ENCODE data around the gene DPH2.
A peak's percentile ranks its signal among the peaks of the same experiment; 100 is the strongest.

DNA sequence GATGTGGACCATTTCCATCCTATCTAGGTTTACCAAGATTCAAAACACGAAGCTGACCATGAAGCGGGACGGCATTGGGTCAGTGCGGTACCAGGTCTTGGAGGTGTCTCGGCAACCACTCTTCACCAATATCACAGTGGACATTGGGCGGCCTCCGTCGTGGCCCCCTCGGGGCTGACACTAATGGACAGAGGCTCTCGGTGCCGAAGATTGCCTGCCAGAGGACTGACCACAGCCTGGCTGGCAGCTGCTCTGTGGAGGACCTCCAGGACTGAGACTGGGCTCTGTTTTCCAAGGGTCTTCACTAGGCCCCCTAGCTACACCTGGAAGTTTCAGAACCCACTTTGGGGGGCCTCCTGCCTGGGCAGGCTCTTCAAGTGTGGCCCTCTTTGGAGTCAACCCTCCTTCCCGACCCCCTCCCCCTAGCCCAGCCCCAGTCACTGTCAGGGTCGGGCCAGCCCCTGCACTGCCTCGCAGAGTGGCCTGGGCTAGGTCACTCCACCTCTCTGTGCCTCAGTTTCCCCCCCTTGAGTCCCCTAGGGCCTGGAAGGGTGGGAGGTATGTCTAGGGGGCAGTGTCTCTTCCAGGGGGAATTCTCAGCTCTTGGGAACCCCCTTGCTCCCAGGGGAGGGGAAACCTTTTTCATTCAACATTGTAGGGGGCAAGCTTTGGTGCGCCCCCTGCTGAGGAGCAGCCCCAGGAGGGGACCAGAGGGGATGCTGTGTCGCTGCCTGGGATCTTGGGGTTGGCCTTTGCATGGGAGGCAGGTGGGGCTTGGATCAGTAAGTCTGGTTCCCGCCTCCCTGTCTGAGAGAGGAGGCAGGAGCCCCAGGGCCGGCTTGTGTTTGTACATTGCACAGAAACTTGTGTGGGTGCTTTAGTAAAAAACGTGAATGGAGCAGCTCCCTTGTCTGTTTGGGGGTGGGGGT, 20.7 kb downstream of the DPH2 start:
- TF ChIP-seq RAD21 (IDR thresholded peaks at IDR 0.05; ENCODE audit: low read length) = no peak
- TF ChIP-seq CTCF (IDR thresholded peaks at IDR 0.05) = peak; percentile 31; the same call in 1 of the 2 replicates
- no peak for TF ChIP-seq USF2 (IDR thresholded peaks at IDR 0.05; ENCODE audit: borderline replicate concordance, low read depth, low read length)
- TF ChIP-seq MAX (IDR thresholded peaks at IDR 0.05; ENCODE audit: low read depth) = no peak
- no peak for TF ChIP-seq EP300 (IDR thresholded peaks at IDR 0.05; ENCODE audit: borderline replicate concordance in 1 of 2, low read depth in 1 of 2, low read length in 1 of 2)
- TF ChIP-seq TAF1 (IDR thresholded peaks at IDR 0.05; ENCODE audit: borderline replicate concordance, low read depth, low read length) = no peak
- no peak for TF ChIP-seq RFX5 (IDR thresholded peaks at IDR 0.05; ENCODE audit: low read length)
- TF ChIP-seq, protein P1, sequence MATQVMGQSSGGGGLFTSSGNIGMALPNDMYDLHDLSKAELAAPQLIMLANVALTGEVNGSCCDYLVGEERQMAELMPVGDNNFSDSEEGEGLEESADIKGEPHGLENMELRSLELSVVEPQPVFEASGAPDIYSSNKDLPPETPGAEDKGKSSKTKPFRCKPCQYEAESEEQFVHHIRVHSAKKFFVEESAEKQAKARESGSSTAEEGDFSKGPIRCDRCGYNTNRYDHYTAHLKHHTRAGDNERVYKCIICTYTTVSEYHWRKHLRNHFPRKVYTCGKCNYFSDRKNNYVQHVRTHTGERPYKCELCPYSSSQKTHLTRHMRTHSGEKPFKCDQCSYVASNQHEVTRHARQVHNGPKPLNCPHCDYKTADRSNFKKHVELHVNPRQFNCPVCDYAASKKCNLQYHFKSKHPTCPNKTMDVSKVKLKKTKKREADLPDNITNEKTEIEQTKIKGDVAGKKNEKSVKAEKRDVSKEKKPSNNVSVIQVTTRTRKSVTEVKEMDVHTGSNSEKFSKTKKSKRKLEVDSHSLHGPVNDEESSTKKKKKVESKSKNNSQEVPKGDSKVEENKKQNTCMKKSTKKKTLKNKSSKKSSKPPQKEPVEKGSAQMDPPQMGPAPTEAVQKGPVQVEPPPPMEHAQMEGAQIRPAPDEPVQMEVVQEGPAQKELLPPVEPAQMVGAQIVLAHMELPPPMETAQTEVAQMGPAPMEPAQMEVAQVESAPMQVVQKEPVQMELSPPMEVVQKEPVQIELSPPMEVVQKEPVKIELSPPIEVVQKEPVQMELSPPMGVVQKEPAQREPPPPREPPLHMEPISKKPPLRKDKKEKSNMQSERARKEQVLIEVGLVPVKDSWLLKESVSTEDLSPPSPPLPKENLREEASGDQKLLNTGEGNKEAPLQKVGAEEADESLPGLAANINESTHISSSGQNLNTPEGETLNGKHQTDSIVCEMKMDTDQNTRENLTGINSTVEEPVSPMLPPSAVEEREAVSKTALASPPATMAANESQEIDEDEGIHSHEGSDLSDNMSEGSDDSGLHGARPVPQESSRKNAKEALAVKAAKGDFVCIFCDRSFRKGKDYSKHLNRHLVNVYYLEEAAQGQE (IDR thresholded peaks at IDR 0.05; ENCODE audit: low read depth, low read length) = no peak
- TF ChIP-seq RCOR1 (IDR thresholded peaks at IDR 0.05; ENCODE audit: low read length) = no peak
- no peak for TF ChIP-seq IRF3 (IDR thresholded peaks at IDR 0.05; ENCODE audit: low read depth, low read length)
- TF ChIP-seq CHD2 (IDR thresholded peaks at IDR 0.05; ENCODE audit: low read length, partially characterized antibody) = no peak
- no peak for TF ChIP-seq JUND (IDR thresholded peaks at IDR 0.05)
- TF ChIP-seq TCF12 (IDR thresholded peaks at IDR 0.05) = no peak
- TF ChIP-seq, protein P2, sequence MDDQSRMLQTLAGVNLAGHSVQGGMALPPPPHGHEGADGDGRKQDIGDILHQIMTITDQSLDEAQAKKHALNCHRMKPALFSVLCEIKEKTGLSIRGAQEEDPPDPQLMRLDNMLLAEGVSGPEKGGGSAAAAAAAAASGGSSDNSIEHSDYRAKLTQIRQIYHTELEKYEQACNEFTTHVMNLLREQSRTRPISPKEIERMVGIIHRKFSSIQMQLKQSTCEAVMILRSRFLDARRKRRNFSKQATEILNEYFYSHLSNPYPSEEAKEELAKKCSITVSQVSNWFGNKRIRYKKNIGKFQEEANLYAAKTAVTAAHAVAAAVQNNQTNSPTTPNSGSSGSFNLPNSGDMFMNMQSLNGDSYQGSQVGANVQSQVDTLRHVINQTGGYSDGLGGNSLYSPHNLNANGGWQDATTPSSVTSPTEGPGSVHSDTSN (IDR thresholded peaks at IDR 0.05) = no peak

All from SK-N-SH (cell line).